Endothelial cell of umbilical vein (primary cell): Measurements from ENCODE around the gene YEATS4. TPM values are rescaled to one million over a fixed set of nuclear protein-coding genes. Genes with fewer than 3 reads are reported as not detected.

Source experiments
- BruUV-seq: library from RNA; stranded (reverse); fragments of 400-500 nt; replicated peaks from 2 replicates; lab custom pipeline; 2021; lab: Mats Ljungman, UMichigan
- CTCF ChIA-PET: fragments of 300-600, 350-600 bp; sonication (Branson Sonifier 250); formaldehyde crosslinking; loops from one replicate; lab custom pipeline; 2021; ENCODE audit warnings: antibody characterized with exemption, inconsistent platforms; lab: Charles Lee
- POLR2A ChIA-PET: fragments of 300-600, 350-600 bp; sonication (Branson Sonifier 250); formaldehyde crosslinking; loops from one replicate; lab custom pipeline; 2021; ENCODE audit warnings: antibody characterized with exemption, inconsistent platforms; lab: Charles Lee
- DNase-seq: peaks from one replicate; pipeline ENCODE4 v3.0.0-alpha.2; 2011; ENCODE audit warnings: low read depth, low spot score
- FAIRE-seq: peaks from 2 replicates; lab custom pipeline; 2011; peaks lifted over from hg19 to GRCh38; lab: Jason Lieb, UNC
- H2AFZ ChIP-seq: 2 replicates; pipeline ENCODE4 v1.6.0; 2012; ENCODE audit warnings: low read depth, low read length, control low read depth, inconsistent platforms
- H3K27ac ChIP-seq: 2 replicates; pipeline ENCODE4 v1.5.1; 2011; ENCODE audit warnings: low read depth, mild to moderate bottlenecking, control low read depth, low read length, moderate library complexity; ENCODE audit not compliant: insufficient read depth
- H3K27me3 ChIP-seq, 2 experiments: 2 replicates each; pipeline versions ENCODE4 v1.6.0 to v1.6.1; 2011; ENCODE audit warnings: low read length in 2 of 2, mixed read lengths in 1 of 2; ENCODE audit not compliant: control insufficient read depth in 2 of 2, insufficient read depth in 2 of 2
- H3K36me3 ChIP-seq, 2 experiments: 2 replicates in 1 of 2; 3 replicates in 1 of 2; pipeline ENCODE4 v1.5.1; 2011; ENCODE audit warnings: low read length in 2 of 2, mild to moderate bottlenecking in 1 of 2, moderate library complexity in 1 of 2; ENCODE audit not compliant: control insufficient read depth in 2 of 2, insufficient read depth in 2 of 2; ENCODE audit errors: extremely low read depth in 1 of 2
- H3K4me1 ChIP-seq: 3 replicates; pipeline ENCODE4 v1.5.1; 2011; ENCODE audit warnings: mild to moderate bottlenecking, low read length; ENCODE audit not compliant: control insufficient read depth, insufficient read depth; ENCODE audit errors: extremely low read depth
- H3K4me2 ChIP-seq: 2 replicates; pipeline ENCODE4 v1.6.1; 2011; ENCODE audit warnings: low read length, control low read depth, mixed read lengths; ENCODE audit not compliant: insufficient read depth
- H3K4me3 ChIP-seq, 3 experiments: fragments of 200-600 bp in 1 of 3; sonication (generic), shearing (Covaris generic) in 1 of 3; replicated peaks in 1 of 3; 2 replicates each; pipeline ENCODE4 v1.5.1; 2011 to 2016; ENCODE audit warnings: control low read depth in 3 of 3, low read length in 3 of 3, mild to moderate bottlenecking in 2 of 3, inconsistent platforms in 1 of 3, low read depth in 1 of 3, moderate library complexity in 1 of 3; ENCODE audit not compliant: insufficient read depth in 1 of 3
- H3K79me2 ChIP-seq: 2 replicates; pipeline ENCODE4 v1.6.0; 2012; ENCODE audit warnings: low read length, inconsistent platforms; ENCODE audit not compliant: control insufficient read depth, insufficient read depth
- H3K9ac ChIP-seq: replicated peaks from 2 replicates; pipeline ENCODE3; 2011; ENCODE audit warnings: low read length, control low read depth; ENCODE audit not compliant: insufficient read depth; ENCODE audit errors: extremely low read depth
- H3K9me1 ChIP-seq: replicated peaks from 3 replicates; pipeline ENCODE4 v1.6.0; 2011; ENCODE audit warnings: mild to moderate bottlenecking, low read length; ENCODE audit not compliant: control insufficient read depth, insufficient read depth; ENCODE audit errors: extremely low read depth
- H3K9me3 ChIP-seq: replicated peaks from 2 replicates; pipeline ENCODE4 v1.5.1; 2012; ENCODE audit warnings: low read length, inconsistent platforms; ENCODE audit not compliant: control insufficient read depth, insufficient read depth
- H4K20me1 ChIP-seq: replicated peaks from 2 replicates; pipeline ENCODE3; 2011; ENCODE audit warnings: mild to moderate bottlenecking, low read length; ENCODE audit not compliant: control insufficient read depth, insufficient read depth; ENCODE audit errors: extremely low read depth
- EZH2 ChIP-seq: IDR thresholded peaks from 2 replicates; pipeline ENCODE4 v1.6.1; 2012; ENCODE audit warnings: borderline replicate concordance, low read depth, mild to moderate bottlenecking, moderate library complexity, low read length, inconsistent platforms; ENCODE audit not compliant: severe bottlenecking
- FOS ChIP-seq: IDR thresholded peaks from 2 replicates; pipeline ENCODE4 v1.6.1; 2011; ENCODE audit warnings: mild to moderate bottlenecking, low read length, moderate library complexity, borderline replicate concordance; ENCODE audit not compliant: insufficient read depth
- GATA2 ChIP-seq: IDR thresholded peaks from 2 replicates; pipeline ENCODE4 v1.7.0; 2011; ENCODE audit warnings: low read depth, mild to moderate bottlenecking, moderate library complexity, mixed read lengths, low read length; ENCODE audit not compliant: insufficient read length, insufficient read depth
- JUN ChIP-seq: IDR thresholded peaks from 2 replicates; pipeline ENCODE4 v1.6.1; 2011; ENCODE audit warnings: borderline replicate concordance, low read depth; ENCODE audit not compliant: insufficient read length, insufficient read depth
- MAX ChIP-seq: IDR thresholded peaks from 2 replicates; pipeline ENCODE4 v1.6.1; 2011; ENCODE audit not compliant: insufficient read depth, insufficient read length
- MYC ChIP-seq: IDR thresholded peaks from one replicate; pipeline ENCODE4 v1.6.1; 2011; ENCODE audit warnings: mild to moderate bottlenecking, low read depth, low read length
- POLR2A ChIP-seq: IDR thresholded peaks from 2 replicates; pipeline ENCODE4 v1.6.1; 2012; ENCODE audit warnings: low read depth, mild to moderate bottlenecking, control low read depth, low read length
- POLR2AphosphoS5 ChIP-seq: IDR thresholded peaks from 2 replicates; pipeline ENCODE4 v1.6.1; 2012; ENCODE audit warnings: low read depth, mild to moderate bottlenecking, control low read depth, low read length, moderate library complexity; ENCODE audit not compliant: insufficient read depth
- dilution Hi-C: fragments of 300-500 bp; cut with MboI; formaldehyde crosslinking; loops from one replicate; pipeline ENCODE4 v1.15.0; 2019; ENCODE audit warnings: low sequenced_read_pairs; ENCODE audit not compliant: extremely low pct_ligation_motif_present
- intact Hi-C: fragments of 100-400 bp; cut with micrococcal nuclease; formaldehyde crosslinking; loops from one replicate; pipeline ENCODE4 v1.10.0; 2022
- polyA plus RNA-seq, 4 experiments: library from polyadenylated mRNA; depleted of rRNA in 3 of 4; stranded (reverse) in 3 of 4; unstranded in 1 of 4; fragments of >200 nt; gene quantifications; 2 replicates each; pipeline versions ENCODE4 v1.2.1 to v1.2.3, GENCODE V29; 2011 to 2012; ENCODE audit warnings: missing spikeins in 1 of 4
- total RNA-seq: library from RNA; stranded (reverse); gene quantifications from 2 replicates; pipeline ENCODE4 v1.2.3, GENCODE V29; 2021
- TF ChIP-seq, protein P1 (sequence below), 2 donors: IDR thresholded peaks; 1 replicate in 1 of 2; 2 replicates in 1 of 2; pipeline ENCODE4 v1.5.1; 2011; ENCODE audit warnings: low read length in 2 of 2, mild to moderate bottlenecking in 2 of 2, moderate library complexity in 2 of 2, control low read depth in 1 of 2, inconsistent platforms in 1 of 2, low read depth in 1 of 2; ENCODE audit not compliant: insufficient read depth in 1 of 2; ENCODE audit errors: extremely low read depth in 1 of 2

The YEATS4 gene
- total and polyA plus RNA-seq, 2 donors (not counting 3 experiments of a cell fraction or from before 2014, with no cell fraction given), result 13.6 to 16.7 TPM

- H3K27me3 ChIP-seq, result peaks cover 0 to 5% of the 10 kb centered on the region in 2 experiments
- H3K4me2 ChIP-seq, result no peak overlapping the region
- ChIA-PET CTCF (interaction anchor here (0.5 to 2.0 kb wide), 2 partner anchors 216 to 284 kb away, joined by 3 to 7 read pairs; no protein-coding TSS in a partner anchor), POLR2A (no interaction called here)
- no peak overlapping the region for H3K4me3 ChIP-seq
- H3K9me3 ChIP-seq, result no peaks in the 10 kb centered on the region
- TF ChIP-seq MAX, result no peak
- no peak for TF ChIP-seq GATA2
- TF ChIP-seq JUN, result no peak
- no peak for TF ChIP-seq FOS
- no peak for TF ChIP-seq MYC
- TF ChIP-seq EZH2, result no peak
- TF ChIP-seq POLR2AphosphoS5, result no peak
- TF ChIP-seq, protein P1, sequence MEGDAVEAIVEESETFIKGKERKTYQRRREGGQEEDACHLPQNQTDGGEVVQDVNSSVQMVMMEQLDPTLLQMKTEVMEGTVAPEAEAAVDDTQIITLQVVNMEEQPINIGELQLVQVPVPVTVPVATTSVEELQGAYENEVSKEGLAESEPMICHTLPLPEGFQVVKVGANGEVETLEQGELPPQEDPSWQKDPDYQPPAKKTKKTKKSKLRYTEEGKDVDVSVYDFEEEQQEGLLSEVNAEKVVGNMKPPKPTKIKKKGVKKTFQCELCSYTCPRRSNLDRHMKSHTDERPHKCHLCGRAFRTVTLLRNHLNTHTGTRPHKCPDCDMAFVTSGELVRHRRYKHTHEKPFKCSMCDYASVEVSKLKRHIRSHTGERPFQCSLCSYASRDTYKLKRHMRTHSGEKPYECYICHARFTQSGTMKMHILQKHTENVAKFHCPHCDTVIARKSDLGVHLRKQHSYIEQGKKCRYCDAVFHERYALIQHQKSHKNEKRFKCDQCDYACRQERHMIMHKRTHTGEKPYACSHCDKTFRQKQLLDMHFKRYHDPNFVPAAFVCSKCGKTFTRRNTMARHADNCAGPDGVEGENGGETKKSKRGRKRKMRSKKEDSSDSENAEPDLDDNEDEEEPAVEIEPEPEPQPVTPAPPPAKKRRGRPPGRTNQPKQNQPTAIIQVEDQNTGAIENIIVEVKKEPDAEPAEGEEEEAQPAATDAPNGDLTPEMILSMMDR (IDR thresholded peaks at IDR 0.05; ENCODE audit: extremely low read depth in 1 of 2, insufficient read depth in 1 of 2, low read depth in 1 of 2, low read length in 2 of 2), result no peak
- TF ChIP-seq POLR2A, result no peak
- dilution Hi-C loops (no loop called here), intact Hi-C loops (loop anchor here (5.0 kb wide), 1 partner anchor 383 kb away; the partner anchor contains the start of gene RAB3IP)
- FAIRE-seq, result no peak
- H3K79me2 ChIP-seq, result no peaks in the 10 kb centered on the region
- no peak overlapping the region for H3K9ac ChIP-seq
- H2AFZ ChIP-seq, result no peak overlapping the region
- H4K20me1 ChIP-seq, result no peaks in the 10 kb centered on the region
- no peak overlapping the region for H3K27ac ChIP-seq
- no peaks in the 10 kb centered on the region for H3K36me3 ChIP-seq
- no peak for DNase-seq
- H3K4me1 ChIP-seq, result peaks cover 7% of the 10 kb centered on the region
- no TSS peak for BruUV-seq
- H3K9me1 ChIP-seq, result no peaks in the 10 kb centered on the region
Measured at GRCh38 chr12:69354556-69355187, 4.9 kb upstream of the YEATS4 start.
